ENCODE data around the gene ATXN7L1. TPM values are rescaled to one million over a fixed set of nuclear protein-coding genes. Genes with fewer than 3 reads are reported as not detected.

Gene ATXN7L1
- total and polyA plus RNA-seq, 2 of the 4 experiments (the other 2 are of a cell fraction): 3.5 to 4.3 TPM

- H2AK5ac ChIP-seq (ENCODE audit: low read depth, low read length): peak overlapping the region; percentile 49; the same call in 1 of the 2 replicates
- no peak overlapping the region for H2AK9ac ChIP-seq (replicated peaks; ENCODE audit: low read depth, low read length, poor library complexity)
- H3K9ac ChIP-seq (ENCODE audit: low read depth, low read length): no peak overlapping the region
These were observed 25.3 kb downstream of the ATXN7L1 start for GRCh38 chr7:105851064-105851463.

More at GRCh38 chr7:105851064-105851463, 25.3 kb downstream of the ATXN7L1 start:
- H3K14ac ChIP-seq (replicated peaks; ENCODE audit: low read depth, low read length): no peak overlapping the region
- ATAC-seq (ENCODE audit: low read depth): no peak
- no peak overlapping the region for H4K5ac ChIP-seq (ENCODE audit: low read depth, low read length)
- no peaks in the 10 kb centered on the region for H3K27me3 ChIP-seq (ENCODE audit: control insufficient read depth, insufficient read depth, low read length)
- WGBS, 2 experiments (ENCODE audit: extremely low coverage in 2 of 2, insufficient read length in 1 of 2): 96% methylated on average over 5 of the region's 5 CpGs; no CpG with 5 or more reads in 1 of the 2 experiments
- no peak overlapping the region for H3K4me3 ChIP-seq (ENCODE audit: insufficient read depth, low read depth, low read length)
- no peak overlapping the region for H2BK20ac ChIP-seq (ENCODE audit: low read depth, low read length)
- no peak overlapping the region; the same call in 1 of the 2 replicates for H3K4ac ChIP-seq (ENCODE audit: low read depth, low read length)
- H3K27ac ChIP-seq (ENCODE audit: insufficient read depth, low read length): no peak overlapping the region
- no peak overlapping the region for H2AFZ ChIP-seq (replicated peaks; ENCODE audit: low read length, poor library complexity)
- dilution Hi-C loops (cut with HindIII; ENCODE audit: low sequenced_read_pairs, unreplicated experiment): no loop called here
- peaks cover 23% of the 10 kb centered on the region; the same call in 1 of the 2 replicates for H3K9me1 ChIP-seq (ENCODE audit: insufficient read depth, low read length)
- POLR2A ChIA-PET (ENCODE audit: unreplicated experiment): no interaction called here
- DNase-seq: no peak
- H4K8ac ChIP-seq (ENCODE audit: low read depth in 2 of 2, low read length in 2 of 2): no peak overlapping the region
- intact Hi-C loops (cut with micrococcal nuclease): no loop called here
- H3K56ac ChIP-seq (ENCODE audit: extremely low read depth, insufficient read depth, low read length): no peak overlapping the region
- TF ChIP-seq MAFK (IDR thresholded peaks at IDR 0.05; ENCODE audit: low read depth, low read length): no peak
- no peak overlapping the region for H2BK15ac ChIP-seq (ENCODE audit: low read depth, low read length)
- H2BK120ac ChIP-seq (ENCODE audit: low read depth, low read length): no peak overlapping the region
- no peak overlapping the region for H3K18ac ChIP-seq (ENCODE audit: low read depth, low read length)
- H3K23ac ChIP-seq (ENCODE audit: low read depth, low read length): no peak overlapping the region
- H4K20me1 ChIP-seq (ENCODE audit: insufficient read depth, low read length): peaks cover 34% of the 10 kb centered on the region
- no peaks in the 10 kb centered on the region; the same call in 1 of the 2 replicates for H3K36me3 ChIP-seq (ENCODE audit: control insufficient read depth, insufficient read depth, low read length)
- BruUV-seq (replicated peaks): no TSS peak
- peaks cover 19 to 42% of the 10 kb centered on the region in 2 experiments for H3K79me1 ChIP-seq (ENCODE audit: low read depth in 1 of 2, low read length in 2 of 2)
- no peaks in the 10 kb centered on the region for H3K9me3 ChIP-seq (ENCODE audit: control insufficient read depth, insufficient read depth, low read length)
- in situ Hi-C loops (cut with MboI; ENCODE audit: low sequenced_read_pairs): no loop called here
- no peak overlapping the region for H3K4me2 ChIP-seq (ENCODE audit: low read depth, low read length)
- CTCF ChIA-PET: no interaction called here
- H3K4me1 ChIP-seq (ENCODE audit: control insufficient read depth, insufficient read depth, low read length): peaks cover 15% of the 10 kb centered on the region
- H4K91ac ChIP-seq (ENCODE audit: insufficient read depth, low read depth, low read length): no peak overlapping the region
- no peak overlapping the region for H2BK5ac ChIP-seq (ENCODE audit: low read depth, low read length, poor library complexity, severe bottlenecking)

Measured in IMR-90 (cell line).